Measurements from ENCODE around the gene COL4A6.

The COL4A6 gene

GRCh38 chrX:108419401-108419800, 18.8 kb downstream of the COL4A6 start:
- Histone ChIP-seq H3K4me3 (no peak overlapping the region), H3K9me3 (ENCODE audit: low read depth, low read length) (no peaks in the 10 kb centered on the region), H3K36me3 (ENCODE audit: insufficient read depth, low read length) (no peaks in the 10 kb centered on the region), H3K9ac (ENCODE audit: insufficient read length) (no peak overlapping the region), H3K27ac (no peak overlapping the region)
- no peak for DNase-seq (ENCODE audit: low read depth, low spot score)
- no peak for TF ChIP-seq EZH2 (IDR thresholded peaks at IDR 0.05)
- no peak for TF ChIP-seq POLR2AphosphoS5 (IDR thresholded peaks at IDR 0.05; ENCODE audit: borderline replicate concordance, low read depth, low read length)
- TF ChIP-seq FOXP2 (optimal IDR thresholded peaks at IDR 0.05; ENCODE audit: control extremely low read depth, extremely low read length, insufficient read depth): no peak

- Histone ChIP-seq H3K36me3 (ENCODE audit: insufficient read depth, low read length) (no peaks in the 10 kb centered on the region), H3K9ac (ENCODE audit: insufficient read length) (no peak overlapping the region), H3K4me3 (no peak overlapping the region), H3K9me3 (ENCODE audit: low read depth, low read length) (no peaks in the 10 kb centered on the region), H3K27ac (no peak overlapping the region)
- no peak for TF ChIP-seq FOXP2 (optimal IDR thresholded peaks at IDR 0.05; ENCODE audit: control extremely low read depth, extremely low read length, insufficient read depth)
- TF ChIP-seq EZH2 (IDR thresholded peaks at IDR 0.05): no peak
- TF ChIP-seq POLR2AphosphoS5 (IDR thresholded peaks at IDR 0.05; ENCODE audit: borderline replicate concordance, low read depth, low read length): no peak
- no peak for DNase-seq (ENCODE audit: low read depth, low spot score)
Measured at GRCh38 chrX:108417257-108417656, 21.0 kb downstream of the COL4A6 start.

- TF ChIP-seq POLR2AphosphoS5 (IDR thresholded peaks at IDR 0.05; ENCODE audit: borderline replicate concordance, low read depth, low read length): no peak
- no peak for TF ChIP-seq FOXP2 (optimal IDR thresholded peaks at IDR 0.05; ENCODE audit: control extremely low read depth, extremely low read length, insufficient read depth)
- H3K36me3 ChIP-seq (ENCODE audit: insufficient read depth, low read length): no peaks in the 10 kb centered on the region
- DNase-seq (ENCODE audit: low read depth, low spot score): no peak
- no peaks in the 10 kb centered on the region for H3K9me3 ChIP-seq (ENCODE audit: low read depth, low read length)
- no peak overlapping the region for H3K9ac ChIP-seq (ENCODE audit: insufficient read length)
- no peak overlapping the region for H3K4me3 ChIP-seq
- no peak overlapping the region for H3K27ac ChIP-seq
Measured at GRCh38 chrX:108415891-108416290, 22.3 kb downstream of the COL4A6 start.

GRCh38 chrX:108415146-108415545, 23.1 kb downstream of the COL4A6 start:
- TF ChIP-seq POLR2AphosphoS5 (IDR thresholded peaks at IDR 0.05; ENCODE audit: borderline replicate concordance, low read depth, low read length) (no peak), FOXP2 (optimal IDR thresholded peaks at IDR 0.05; ENCODE audit: control extremely low read depth, extremely low read length, insufficient read depth) (no peak), EZH2 (IDR thresholded peaks at IDR 0.05) (no peak)
- H3K27ac ChIP-seq: no peak overlapping the region
- DNase-seq (ENCODE audit: low read depth, low spot score): no peak
- H3K36me3 ChIP-seq (ENCODE audit: insufficient read depth, low read length): no peaks in the 10 kb centered on the region
- no peaks in the 10 kb centered on the region for H3K9me3 ChIP-seq (ENCODE audit: low read depth, low read length)
- no peak overlapping the region for H3K9ac ChIP-seq (ENCODE audit: insufficient read length)
- no peak overlapping the region for H3K4me3 ChIP-seq

GRCh38 chrX:108412783-108413182, 25.4 kb downstream of the COL4A6 start:
- no peak for DNase-seq (ENCODE audit: low read depth, low spot score)
- no peak overlapping the region for H3K27ac ChIP-seq
- no peak overlapping the region for H3K9ac ChIP-seq (ENCODE audit: insufficient read length)

GRCh38 chrX:108399418-108400165, 38.6 kb downstream of the COL4A6 start:
- Histone ChIP-seq H3K36me3 (ENCODE audit: insufficient read depth, low read length) (no peaks in the 10 kb centered on the region), H3K27ac (no peak overlapping the region)

More at GRCh38 chrX:108412783-108413182, 25.4 kb downstream of the COL4A6 start:
- no peak overlapping the region for H3K4me3 ChIP-seq
- no peaks in the 10 kb centered on the region for H3K36me3 ChIP-seq (ENCODE audit: insufficient read depth, low read length)
- no peak for TF ChIP-seq FOXP2 (optimal IDR thresholded peaks at IDR 0.05; ENCODE audit: control extremely low read depth, extremely low read length, insufficient read depth)
- no peak for TF ChIP-seq POLR2AphosphoS5 (IDR thresholded peaks at IDR 0.05; ENCODE audit: borderline replicate concordance, low read depth, low read length)
- no peak for TF ChIP-seq EZH2 (IDR thresholded peaks at IDR 0.05)
- no peaks in the 10 kb centered on the region for H3K9me3 ChIP-seq (ENCODE audit: low read depth, low read length)

GRCh38 chrX:108397627-108398391, 40.4 kb downstream of the COL4A6 start:
- no peak for DNase-seq (ENCODE audit: low read depth, low spot score)
- H3K4me3 ChIP-seq: no peak overlapping the region
- H3K9me3 ChIP-seq (ENCODE audit: low read depth, low read length): no peaks in the 10 kb centered on the region
- TF ChIP-seq EZH2 (IDR thresholded peaks at IDR 0.05) (no peak), POLR2AphosphoS5 (IDR thresholded peaks at IDR 0.05; ENCODE audit: borderline replicate concordance, low read depth, low read length) (no peak), FOXP2 (optimal IDR thresholded peaks at IDR 0.05; ENCODE audit: control extremely low read depth, extremely low read length, insufficient read depth) (no peak)
- no peak overlapping the region for H3K9ac ChIP-seq (ENCODE audit: insufficient read length)
- H3K36me3 ChIP-seq (ENCODE audit: insufficient read depth, low read length): no peaks in the 10 kb centered on the region
- H3K27ac ChIP-seq: no peak overlapping the region

More at GRCh38 chrX:108399418-108400165, 38.6 kb downstream of the COL4A6 start:
- no peak overlapping the region for H3K4me3 ChIP-seq
- H3K9ac ChIP-seq (ENCODE audit: insufficient read length): no peak overlapping the region
- no peak for DNase-seq (ENCODE audit: low read depth, low spot score)
- no peaks in the 10 kb centered on the region for H3K9me3 ChIP-seq (ENCODE audit: low read depth, low read length)
- TF ChIP-seq EZH2 (IDR thresholded peaks at IDR 0.05): no peak
- no peak for TF ChIP-seq FOXP2 (optimal IDR thresholded peaks at IDR 0.05; ENCODE audit: control extremely low read depth, extremely low read length, insufficient read depth)
- TF ChIP-seq POLR2AphosphoS5 (IDR thresholded peaks at IDR 0.05; ENCODE audit: borderline replicate concordance, low read depth, low read length): no peak

GRCh38 chrX:108396986-108397385, 41.2 kb downstream of the COL4A6 start:
- no peaks in the 10 kb centered on the region for H3K36me3 ChIP-seq (ENCODE audit: insufficient read depth, low read length)
- no peaks in the 10 kb centered on the region for H3K9me3 ChIP-seq (ENCODE audit: low read depth, low read length)
- H3K9ac ChIP-seq (ENCODE audit: insufficient read length): no peak overlapping the region
- no peak for DNase-seq (ENCODE audit: low read depth, low spot score)
- TF ChIP-seq EZH2 (IDR thresholded peaks at IDR 0.05): no peak
- TF ChIP-seq FOXP2 (optimal IDR thresholded peaks at IDR 0.05; ENCODE audit: control extremely low read depth, extremely low read length, insufficient read depth): no peak
- TF ChIP-seq POLR2AphosphoS5 (IDR thresholded peaks at IDR 0.05; ENCODE audit: borderline replicate concordance, low read depth, low read length): no peak
- no peak overlapping the region for H3K4me3 ChIP-seq
- H3K27ac ChIP-seq: no peak overlapping the region
